ENCODE results near the gene USP10. TPM values are rescaled to one million over a fixed set of nuclear protein-coding genes. Genes with fewer than 3 reads are reported as not detected.

The USP10 gene
- polyA plus RNA-seq, 1 donor, result 53.1 TPM

DNA sequence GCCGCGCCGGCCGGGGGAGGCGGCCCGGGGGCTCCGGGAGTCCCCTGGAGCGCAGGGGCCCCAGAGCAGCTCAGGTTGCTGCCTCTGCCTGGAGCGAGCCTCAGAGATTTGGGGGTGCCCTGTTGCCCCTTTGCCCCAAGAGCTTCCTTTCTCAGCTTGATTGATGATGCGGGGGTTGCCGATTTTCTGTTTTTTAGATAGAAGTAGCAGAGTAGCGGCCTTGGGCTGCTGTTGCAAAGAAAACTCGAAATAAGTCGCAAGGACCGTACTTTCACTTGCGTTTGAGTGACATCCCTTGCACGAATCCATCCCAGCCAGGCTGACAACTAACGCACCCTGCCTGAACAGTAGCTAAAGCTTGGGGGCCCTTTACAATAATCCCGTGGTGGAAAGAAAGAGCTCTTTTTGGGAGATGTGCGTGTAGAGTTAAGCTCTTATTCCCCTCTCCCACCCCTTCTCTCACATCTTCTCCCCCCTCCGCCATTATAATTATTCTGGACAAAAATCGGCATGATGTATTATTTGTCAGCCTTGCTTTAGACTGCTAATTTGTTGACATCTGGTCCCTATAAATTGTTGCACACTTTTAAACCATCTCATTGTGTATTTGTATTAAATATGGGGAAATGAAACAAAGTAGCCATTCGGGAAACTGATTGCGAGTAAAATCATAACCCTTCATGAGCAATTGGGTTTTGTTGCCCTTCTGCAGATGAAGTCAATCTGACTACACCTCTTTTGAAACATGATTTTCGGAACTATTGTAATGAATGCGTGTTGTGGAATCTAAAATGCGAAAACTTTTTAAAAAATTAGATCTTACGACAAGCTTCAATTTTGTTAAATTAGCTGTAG, 873 bp downstream of the USP10 start:
- DNase-seq (ENCODE audit: low read depth), result no peak

DNA sequence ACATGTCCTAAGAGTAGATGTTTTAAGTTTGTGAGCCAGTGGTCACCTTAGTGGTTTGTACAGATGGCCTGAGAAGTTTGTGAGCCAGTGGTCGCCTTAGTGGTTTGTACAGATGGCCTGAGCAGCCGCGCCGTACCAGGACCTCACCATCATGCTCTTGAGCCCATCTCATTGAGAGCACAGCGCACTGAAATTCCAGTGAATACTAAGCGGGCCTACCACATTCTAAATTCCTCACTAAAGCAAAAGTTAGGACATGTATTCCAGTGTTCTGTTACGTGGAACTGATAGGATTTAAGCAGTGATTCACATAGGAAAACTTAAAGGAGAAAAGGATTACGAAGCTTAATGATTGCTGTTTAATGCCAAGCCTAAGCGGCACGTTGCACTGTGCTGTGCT, 3.9 kb downstream of the USP10 start:
- DNase-seq (ENCODE audit: low read depth), result no peak

DNA sequence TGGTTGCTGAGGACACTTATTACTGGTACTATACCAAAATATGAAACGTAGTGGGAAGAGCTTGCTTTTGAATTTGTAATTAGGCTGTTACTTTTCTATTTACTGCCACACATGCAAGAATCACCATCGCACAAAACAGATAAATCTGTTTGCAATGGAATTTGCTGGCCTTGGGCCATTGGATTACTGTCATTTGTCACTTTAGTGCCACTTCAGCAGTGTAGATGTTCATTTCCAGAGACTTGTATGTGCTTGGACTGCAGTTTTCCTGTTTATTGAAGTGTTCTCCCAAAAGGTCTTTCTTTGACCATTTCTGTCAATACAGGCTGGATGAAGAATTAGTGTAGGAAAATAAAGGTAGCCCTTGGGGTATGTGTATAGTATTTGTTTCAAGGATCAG, 4.5 kb downstream of the USP10 start:
- DNase-seq (ENCODE audit: low read depth), result no peak

DNA sequence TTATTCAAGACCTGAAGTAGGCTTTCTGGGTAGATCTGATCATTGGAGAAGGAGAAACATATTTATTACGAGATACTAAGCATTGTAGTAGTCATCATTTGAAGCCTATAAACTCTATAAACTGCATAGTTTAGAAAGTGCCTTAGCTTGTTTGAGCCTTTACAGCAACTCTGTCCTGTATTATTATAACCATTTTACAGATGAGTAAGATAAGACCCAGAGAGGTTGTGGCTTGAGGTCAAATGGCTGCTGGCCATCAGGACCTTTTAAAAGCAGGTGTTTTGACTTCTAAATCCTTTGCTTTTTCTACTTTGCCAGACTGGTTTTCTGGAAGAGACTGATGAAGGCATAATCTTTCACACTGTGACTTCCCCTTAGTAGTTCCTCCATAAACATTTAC, 7.1 kb downstream of the USP10 start:
- no peak for DNase-seq (ENCODE audit: low read depth)

DNA sequence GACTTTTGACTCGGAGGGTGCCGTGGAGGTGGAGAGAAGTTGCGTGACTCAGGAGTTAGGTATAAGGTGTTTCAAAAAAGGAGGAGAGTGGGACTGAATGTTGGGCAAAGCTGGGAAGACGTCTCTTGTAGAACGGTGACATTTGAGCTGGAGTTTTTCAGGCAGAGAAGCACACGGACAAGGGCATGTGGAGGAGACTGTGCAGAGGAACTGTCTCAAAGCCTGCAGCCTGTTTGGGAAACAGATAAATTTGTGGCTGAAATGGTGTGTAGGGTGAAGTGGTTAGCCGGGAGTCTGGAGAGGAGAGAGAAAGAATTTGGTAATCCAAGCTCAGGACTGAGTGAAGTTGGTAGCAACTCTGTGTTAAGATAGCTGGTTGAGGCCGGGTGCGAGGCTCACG, 9.8 kb downstream of the USP10 start:
- DNase-seq (ENCODE audit: low read depth), result no peak

DNA sequence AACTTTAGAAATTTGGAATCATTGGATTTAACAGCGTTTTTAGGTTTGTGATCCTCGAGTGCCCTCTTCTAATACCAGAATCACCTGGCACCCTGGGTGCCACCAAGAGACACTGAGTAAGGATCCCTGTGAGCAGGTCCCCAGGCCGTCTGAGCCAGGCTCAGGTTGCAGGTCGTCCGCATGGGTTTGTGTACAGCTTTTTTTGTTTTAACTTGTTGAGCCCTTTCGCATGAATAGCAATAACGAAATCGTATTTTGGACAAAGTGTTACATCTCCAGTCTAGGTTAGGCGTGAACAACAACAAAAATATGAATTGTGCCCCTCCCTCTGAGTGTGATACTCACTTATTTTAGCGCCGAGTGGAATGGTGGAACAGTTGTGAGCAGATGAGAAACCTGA, 10.9 kb downstream of the USP10 start:
- no peak for DNase-seq (ENCODE audit: low read depth)

DNA sequence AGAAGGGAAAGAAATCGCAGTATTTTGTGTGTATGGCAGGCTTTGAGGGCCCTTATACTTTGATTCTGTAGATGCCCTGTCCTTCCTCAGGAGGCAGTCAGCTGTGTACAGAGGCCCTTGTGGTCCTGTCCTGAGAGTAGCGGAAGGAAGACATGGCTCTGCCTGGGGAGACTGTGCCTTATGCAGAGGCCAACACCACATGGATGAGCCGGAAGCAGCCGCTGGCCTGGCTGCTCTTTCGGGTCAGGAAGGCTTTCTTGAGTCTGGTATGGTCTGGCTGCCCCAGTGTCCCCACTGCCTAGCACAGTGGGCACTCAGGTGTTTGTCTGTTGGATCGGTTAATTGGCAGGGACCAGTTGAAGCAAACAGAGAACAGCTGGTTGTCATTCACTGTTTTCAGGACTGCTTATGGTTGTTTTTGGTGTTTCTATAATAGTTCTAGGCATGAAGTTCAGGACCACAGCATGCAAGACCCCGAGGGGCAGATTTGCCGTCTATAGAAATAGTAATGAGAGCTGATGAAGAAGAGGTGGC, 12.4 kb downstream of the USP10 start:
- DNase-seq (ENCODE audit: low read depth), result no peak

DNA sequence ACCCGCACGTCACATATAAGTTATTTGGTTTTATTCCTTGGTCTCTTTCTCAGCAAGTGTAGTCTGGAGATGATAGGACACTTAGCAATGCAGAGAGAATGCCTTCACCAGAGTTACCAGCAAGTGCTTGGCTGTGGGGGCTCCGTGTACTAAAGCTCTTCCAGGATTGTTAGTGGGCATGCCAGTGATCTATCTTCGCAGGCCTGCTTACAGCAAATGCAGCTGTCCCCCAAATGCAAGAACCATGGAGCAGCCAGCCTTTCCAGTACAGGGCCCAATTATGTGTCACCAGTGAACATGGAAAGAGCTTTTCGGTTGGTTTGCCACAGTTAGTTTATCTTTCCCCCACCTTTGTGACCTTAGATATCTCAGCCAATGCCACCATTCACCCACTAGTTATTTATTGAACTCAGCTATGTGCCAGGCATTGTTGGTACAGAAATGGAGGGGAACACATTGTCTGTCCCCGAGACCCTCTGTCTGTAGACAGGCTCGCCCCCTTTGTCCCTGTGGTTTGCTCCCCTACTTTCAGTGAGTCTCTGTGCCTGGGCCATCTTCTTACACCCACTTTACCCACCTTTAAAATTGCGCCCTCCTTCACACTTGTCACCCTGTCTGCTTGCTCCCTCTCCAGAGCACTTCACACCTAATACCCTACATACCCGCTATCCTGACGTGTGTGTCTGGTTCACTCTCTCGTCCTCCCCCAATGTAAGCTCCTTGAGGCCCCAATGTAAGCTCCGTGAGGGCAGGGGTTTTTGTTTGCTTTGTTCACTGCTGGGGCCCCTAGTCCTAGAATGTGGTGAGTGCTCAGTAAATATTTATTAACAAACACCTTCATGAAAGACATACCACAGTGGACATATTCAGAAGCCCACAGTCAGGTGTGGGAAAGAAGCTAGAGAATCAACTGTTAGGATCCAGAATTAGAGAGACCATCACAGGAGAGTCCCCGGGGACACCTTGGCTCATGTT, 13.3 kb downstream of the USP10 start:
- DNase-seq (ENCODE audit: low read depth), result no peak

DNA sequence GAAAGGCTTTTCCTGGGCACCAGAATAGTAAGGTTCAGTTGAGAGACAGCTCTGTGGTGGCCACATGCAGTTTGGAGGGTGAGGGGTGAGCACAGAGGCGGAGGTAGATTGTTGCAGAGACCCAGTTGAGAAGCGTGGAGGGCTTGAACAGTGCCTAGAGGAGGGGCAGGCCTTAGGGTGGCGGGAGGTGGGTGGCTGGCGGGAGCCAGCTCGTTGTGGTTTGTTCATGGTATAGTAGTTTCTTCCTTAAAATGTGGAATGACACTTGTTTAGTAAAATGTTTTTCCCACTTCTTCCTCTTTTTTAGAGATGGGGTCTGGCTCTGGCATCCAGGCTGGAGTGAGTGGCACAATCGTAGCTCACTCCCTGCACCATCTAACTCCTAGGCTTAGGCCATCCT, 14.2 kb downstream of the USP10 start:
- no peak for DNase-seq (ENCODE audit: low read depth)

DNA sequence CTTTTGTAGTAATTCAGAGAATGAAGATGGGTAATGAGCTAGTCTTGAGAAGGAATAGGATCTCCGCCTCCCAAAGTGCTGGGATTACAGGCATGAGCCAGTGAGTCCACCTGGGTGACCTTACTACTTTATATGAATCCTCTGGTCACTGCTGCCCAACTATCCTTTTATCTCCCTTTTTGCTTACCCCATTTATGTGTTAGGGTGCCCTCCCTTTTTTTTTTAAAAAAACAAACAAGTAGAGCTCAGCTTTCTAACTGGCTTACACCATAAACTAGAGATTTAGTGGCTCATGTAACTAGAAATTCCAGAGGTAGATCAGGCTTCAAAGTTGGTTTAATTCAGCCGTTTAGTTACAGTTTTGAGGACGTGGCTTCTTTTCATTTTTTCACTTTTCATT, 15.6 kb downstream of the USP10 start:
- DNase-seq (ENCODE audit: low read depth), result no peak

DNA sequence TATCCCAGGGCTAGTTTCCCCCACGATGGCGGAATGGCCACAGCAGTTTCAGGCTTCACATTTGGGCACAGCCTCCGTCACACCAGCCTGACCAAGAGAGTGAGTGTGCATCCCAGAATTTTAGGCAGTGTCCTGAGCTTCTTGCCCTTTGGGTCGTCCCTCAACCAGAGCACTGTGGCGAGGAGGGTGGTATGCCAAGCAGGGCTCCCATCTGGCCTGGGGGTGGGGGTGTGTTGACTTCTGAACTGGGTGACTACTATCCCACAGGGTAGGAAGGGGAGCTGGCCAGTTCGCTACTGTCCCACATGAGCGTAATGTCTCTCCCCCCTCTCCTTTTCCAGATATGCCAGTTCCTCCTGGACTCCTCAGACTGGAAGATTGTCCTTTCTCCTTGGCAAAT, 16.1 kb downstream of the USP10 start:
- no peak for DNase-seq (ENCODE audit: low read depth)

DNA sequence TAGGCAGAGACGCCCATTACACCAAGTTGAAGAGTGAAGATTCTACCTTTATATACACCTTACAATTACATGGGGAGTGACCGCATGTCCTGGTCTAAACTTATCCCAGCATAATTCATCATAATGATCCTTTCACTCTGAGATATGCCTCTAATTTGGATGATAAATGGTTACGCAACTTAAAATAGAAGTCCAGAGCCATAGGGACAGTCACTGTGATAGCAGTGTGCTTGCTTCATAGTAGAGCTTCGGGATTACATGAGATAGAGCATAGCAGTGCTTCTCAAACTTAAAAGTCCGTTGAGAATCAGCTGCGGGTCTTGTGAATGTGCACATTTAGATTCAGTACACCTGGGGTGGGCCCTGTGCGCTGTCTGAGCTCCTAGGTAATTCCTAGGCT, 16.9 kb downstream of the USP10 start:
- DNase-seq (ENCODE audit: low read depth), result no peak

DNA sequence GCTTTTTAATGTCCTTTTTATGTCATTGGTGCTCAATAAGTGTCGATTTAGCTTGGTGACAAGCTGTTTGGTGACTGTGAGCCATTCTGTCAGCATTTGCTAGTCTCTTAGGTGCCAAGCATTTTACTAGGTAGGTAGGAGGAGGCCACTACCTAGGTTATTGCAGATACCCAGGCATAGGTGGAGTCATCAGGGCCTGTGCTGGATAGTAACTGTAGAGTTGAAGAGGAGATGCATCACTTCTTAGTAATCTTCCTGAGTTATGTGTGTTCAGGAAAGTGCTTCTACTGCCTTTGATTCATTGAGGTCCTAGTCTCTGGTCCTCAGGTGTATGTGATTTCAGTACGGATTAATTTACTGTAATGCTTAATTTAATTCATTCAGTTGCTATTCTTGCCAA, 17.7 kb downstream of the USP10 start:
- no peak for DNase-seq (ENCODE audit: low read depth)

DNA sequence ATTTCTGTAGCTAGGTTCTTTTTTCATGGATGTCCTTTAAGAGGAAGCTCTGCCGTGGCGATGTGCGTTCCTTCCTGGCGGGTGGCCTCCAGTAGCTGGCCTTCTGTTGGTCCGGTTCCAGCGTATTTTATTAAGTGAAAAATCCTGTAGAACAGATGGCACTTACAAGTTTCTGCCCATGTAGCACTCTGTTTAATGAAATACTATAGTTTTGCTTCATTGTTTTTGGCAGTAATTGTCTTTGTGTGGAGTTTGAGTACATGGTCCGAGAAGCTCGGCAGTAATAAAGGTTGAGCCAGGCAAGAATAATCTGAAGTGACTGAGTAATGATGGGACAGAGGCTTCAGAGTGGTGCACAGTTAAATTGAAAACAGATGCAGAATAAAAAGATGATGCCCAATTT, 20.4 kb downstream of the USP10 start:
- no peak for DNase-seq (ENCODE audit: low read depth)

DNA sequence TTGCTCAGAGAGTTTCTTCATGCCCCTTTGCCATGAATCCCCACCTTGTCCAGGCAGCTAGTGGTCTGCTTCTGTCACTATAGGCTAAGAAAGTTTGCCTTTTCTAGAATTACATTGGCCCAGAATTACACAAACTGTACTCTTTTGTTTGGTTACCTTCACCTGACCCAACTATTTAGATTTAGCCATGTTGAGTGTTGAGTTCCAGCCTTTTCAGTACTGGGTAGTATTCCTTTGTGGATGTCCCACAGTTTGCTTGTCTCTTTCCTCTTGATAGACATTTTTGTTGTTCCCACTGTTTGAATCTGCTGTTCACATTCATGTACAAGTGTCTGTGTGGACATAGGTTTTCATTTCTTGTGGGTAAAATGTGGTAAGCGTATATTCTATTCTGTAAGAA, 22.3 kb downstream of the USP10 start:
- no peak for DNase-seq (ENCODE audit: low read depth)

DNA sequence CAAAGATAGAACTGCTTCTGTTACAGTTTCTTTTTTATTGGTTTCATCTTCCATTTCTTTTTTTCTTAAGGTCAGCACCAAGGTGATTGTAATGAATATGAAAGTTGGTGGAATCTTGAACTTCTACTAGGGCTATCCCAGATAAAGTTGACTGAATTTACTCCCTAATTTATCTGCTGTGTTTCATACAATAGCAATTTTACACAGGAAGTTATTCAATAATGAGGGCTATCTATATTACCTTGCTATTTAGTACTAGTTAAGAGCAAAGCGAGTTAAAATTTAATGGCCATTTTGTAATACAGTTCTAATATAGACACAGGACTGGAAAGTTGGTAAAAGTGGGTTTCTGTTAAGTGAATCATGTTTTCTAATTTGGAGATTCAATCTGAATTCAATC, 24.1 kb downstream of the USP10 start:
- DNase-seq (ENCODE audit: low read depth), result no peak

DNA sequence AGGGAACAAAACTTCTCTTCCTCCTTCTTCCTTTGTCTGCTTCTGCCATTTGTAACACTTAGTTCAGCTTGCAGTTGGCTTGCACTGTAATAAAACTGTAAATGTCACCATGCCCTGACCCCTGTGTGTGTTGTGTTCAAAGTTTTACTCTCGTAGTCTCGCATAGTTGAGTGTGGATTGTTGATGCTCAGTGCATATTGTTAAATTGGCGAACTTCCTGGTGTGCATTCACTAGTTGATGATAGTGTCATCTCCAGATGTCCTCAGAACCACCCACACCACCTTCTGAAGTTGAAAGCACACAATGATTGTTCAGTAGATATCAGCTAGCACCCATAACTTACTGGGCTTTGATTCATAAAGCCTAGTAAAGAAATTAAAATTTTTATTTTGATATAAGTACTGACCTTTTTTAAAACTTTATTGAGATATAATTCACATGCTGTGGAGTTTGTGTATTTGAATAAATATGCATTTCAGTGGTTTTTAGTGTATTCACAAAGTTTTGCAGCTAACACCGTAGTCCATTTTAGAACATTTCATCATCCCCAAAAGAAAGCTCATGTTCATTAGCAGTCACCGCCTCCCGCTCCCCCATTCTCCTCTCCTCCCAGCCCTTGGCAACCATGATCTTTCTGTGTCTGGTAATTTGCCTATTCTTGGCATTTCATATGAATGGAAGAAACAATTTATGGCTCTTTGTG, 25.0 kb downstream of the USP10 start:
- DNase-seq (ENCODE audit: low read depth), result no peak

DNA sequence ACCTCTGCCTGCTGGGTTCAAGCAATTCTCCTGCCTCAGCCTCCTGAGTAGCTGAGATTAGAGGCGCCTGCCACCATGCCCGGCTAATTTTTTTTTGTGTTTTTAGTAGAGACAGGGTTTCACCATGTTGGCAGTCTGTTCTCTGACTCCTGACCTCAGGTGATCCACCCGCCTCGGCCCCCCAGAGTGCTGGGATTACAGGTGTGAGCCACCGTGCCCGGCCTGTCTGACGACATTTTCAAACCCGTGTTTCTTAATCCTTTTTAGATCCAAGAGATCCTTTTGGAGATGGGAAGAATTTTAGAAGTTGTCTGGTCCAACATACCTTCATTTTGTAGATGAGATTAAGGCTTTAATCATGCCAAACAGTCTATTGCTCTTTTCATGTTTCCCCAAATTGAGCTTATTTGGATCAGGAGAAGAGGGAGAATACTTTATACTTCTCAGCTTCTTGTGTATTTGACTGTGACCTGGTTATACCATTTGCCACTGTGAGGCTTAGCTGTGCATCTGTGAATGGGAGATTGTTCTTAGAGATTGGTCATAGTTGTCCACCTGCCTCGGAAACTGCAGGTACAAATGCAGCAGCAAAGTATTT, 25.8 kb downstream of the USP10 start:
- DNase-seq (ENCODE audit: low read depth), result no peak

DNA sequence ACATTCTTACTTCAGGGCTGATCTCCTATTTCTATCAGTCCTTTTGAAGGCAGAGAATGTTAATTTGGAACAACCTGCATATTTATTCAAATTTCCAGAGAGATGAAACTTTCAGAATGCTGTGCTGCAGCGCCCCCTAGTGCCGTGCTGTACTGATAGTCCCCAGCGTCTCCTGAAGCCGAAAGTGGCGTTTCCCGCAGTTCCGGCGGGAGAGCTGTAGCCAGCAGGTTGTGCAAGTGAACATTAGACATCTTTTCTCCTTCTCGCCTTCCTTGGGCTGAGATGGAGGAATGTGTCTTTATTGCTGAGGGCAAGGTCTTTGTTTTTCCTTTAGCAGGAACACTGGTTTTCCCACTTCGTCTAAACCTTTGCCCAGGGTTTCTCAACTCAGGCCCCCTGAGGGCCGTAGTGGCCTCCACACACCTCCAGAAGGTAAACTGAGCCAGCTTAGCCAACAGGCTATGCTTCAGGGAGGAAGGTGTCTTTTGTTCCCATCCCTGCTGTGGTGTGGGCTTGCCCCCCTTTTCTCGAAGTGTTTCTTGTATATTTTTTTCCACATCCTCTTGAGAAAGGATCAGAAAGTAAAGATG, 26.4 kb downstream of the USP10 start:
- DNase-seq (ENCODE audit: low read depth), result peak; percentile 57

DNA sequence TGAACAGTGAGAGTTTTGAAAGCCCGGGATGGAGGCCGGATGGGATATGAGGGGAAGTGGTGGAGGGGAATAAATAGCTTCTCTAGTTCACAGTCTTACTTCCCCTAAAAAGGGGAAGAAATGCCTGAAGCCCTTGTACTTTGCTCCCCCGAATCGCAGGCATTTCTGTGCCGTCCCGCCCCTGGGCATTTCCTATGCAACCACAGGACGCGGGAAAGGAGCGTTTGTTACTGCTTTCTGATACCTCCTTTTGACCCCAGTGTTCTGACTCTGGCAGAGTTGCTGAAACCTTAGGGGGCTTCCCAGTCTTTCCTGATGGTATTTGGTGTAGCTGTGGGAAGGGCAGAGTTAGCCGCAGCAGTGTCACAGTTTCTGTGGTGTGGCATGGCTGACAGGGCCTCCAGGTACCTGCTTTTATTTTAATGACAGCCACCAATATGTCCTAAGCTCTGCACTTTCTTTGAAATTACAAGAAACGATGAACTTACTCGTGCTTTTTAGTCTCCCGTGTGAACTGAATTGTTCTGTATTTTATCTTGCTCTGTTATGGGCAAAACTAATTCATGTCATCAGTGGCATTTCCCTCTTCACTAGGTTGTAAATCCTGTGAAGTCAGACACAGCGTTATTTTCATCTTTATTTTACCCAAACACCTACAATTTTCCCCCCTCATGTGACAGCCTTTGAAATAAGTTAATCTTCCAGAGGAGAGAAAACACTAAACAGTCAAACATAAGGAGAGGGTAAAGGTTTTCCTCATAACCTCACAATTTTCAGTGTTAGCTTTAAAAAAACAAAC, 27.1 kb downstream of the USP10 start:
- no peak for DNase-seq (ENCODE audit: low read depth)

All from forelimb muscle (tissue), 1 donor.